Natural killer cell treated with Interleukin-12 subunit alpha and Interleukin-12 subunit beta and Interleukin-15 and Interleukin-18, amount 100 ng/mL, for 72 hours (primary cell): ENCODE results near the gene KCNQ5. TPM values are rescaled to one million over a fixed set of nuclear protein-coding genes. Genes with fewer than 3 reads are reported as not detected.
"Not testable (repeated sequence)": the region's sequence is repeated elsewhere in the genome, so short reads cannot be mapped to it uniquely, and the experiment has no call there.

Source experiments
- ATAC-seq, 2 donors: fragments of 150-1000 bp; cut with Tn5 transposase in 1 of 2; sonication (Bioruptor Pico), chemical (Tn5 transposase) in 1 of 2; 2 replicates each; pipeline ENCODE4 v1.10.0; 2021
- DNase-seq: peaks from one replicate; pipeline ENCODE4 v3.0.0; 2022; ENCODE audit warnings: low spot score
- H3K27ac Mint-ChIP-seq, 2 donors: 1 replicate in 1 of 2; 2 replicates in 1 of 2; pipeline ENCODE4 v1.8.0; 2022; ENCODE audit warnings: mixed read lengths in 2 of 2, mild to moderate bottlenecking in 1 of 2, moderate library complexity in 1 of 2
- H3K27me3 Mint-ChIP-seq, 2 donors: 1 replicate in 1 of 2; 2 replicates in 1 of 2; pipeline ENCODE4 v1.8.0; 2022; ENCODE audit warnings: mixed read lengths in 2 of 2
- H3K36me3 Mint-ChIP-seq: one replicate; pipeline ENCODE4 v1.8.0; 2022; ENCODE audit warnings: mixed read lengths
- H3K4me1 Mint-ChIP-seq, 2 donors: 1 replicate in 1 of 2; 2 replicates in 1 of 2; pipeline ENCODE4 v1.8.0; 2022; ENCODE audit warnings: low read depth in 2 of 2, mixed read lengths in 2 of 2, mild to moderate bottlenecking in 1 of 2
- H3K4me3 Mint-ChIP-seq: one replicate; pipeline ENCODE4 v1.8.0; 2022; ENCODE audit warnings: mixed read lengths
- H3K9me3 Mint-ChIP-seq: 2 replicates; pipeline ENCODE4 v1.8.0; 2022; ENCODE audit warnings: mixed read lengths
- total RNA-seq, 2 donors: library from RNA; stranded (reverse); gene quantifications; one replicate each; pipeline ENCODE4 v1.2.3, GENCODE V29; 2022

KCNQ5 gene
- total RNA-seq, 2 donors from 2014 or later: 3.8 to 13.3 TPM

- Mint-ChIP-seq H3K27ac (no peak overlapping the region), H3K36me3 (no peaks in the 10 kb centered on the region), H3K4me3 (no peak overlapping the region), H3K27me3 (peaks cover 3 to 9% of the 10 kb centered on the region in 2 donors), H3K4me1 (no peaks in the 10 kb centered on the region), H3K9me3 (no peaks in the 10 kb centered on the region)
- ATAC-seq (no peak), DNase-seq (no peak)
These were observed 585.5 kb downstream of the KCNQ5 start for GRCh38 chr6:73207221-73207837.

DNA sequence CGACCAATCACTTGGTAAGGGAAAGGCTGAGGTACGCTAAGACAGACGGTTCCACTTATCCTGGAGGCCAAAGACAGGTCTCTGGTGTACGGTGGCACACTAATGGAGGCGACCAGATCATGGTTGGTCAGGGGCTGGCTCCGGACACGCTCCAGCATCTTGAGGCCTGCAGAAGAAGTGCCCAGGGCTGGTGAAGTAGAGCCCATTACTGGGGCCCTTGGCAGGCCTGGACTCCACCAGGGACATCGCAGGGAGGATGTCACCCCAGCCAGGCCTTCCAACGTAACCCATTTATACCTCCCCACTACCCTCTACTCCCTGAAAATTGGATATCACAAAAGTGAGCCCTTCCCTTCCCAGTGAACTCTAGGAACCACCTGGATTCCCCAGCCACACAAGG is 587.3 kb downstream of the KCNQ5 start:
- no peaks in the 10 kb centered on the region for H3K36me3 Mint-ChIP-seq
- no peak for DNase-seq
- peaks cover 3 to 9% of the 10 kb centered on the region in 2 donors for H3K27me3 Mint-ChIP-seq
- ATAC-seq: peak in 1 of 2 donors; percentile 52
- no peak overlapping the region for H3K27ac Mint-ChIP-seq
- H3K9me3 Mint-ChIP-seq: no peaks in the 10 kb centered on the region
- no peaks in the 10 kb centered on the region for H3K4me1 Mint-ChIP-seq
- H3K4me3 Mint-ChIP-seq: no peak overlapping the region

- Mint-ChIP-seq H3K4me1 (no peaks in the 10 kb centered on the region), H3K36me3 (no peaks in the 10 kb centered on the region), H3K9me3 (no peaks in the 10 kb centered on the region), H3K27ac (no peak overlapping the region), H3K4me3 (no peak overlapping the region), H3K27me3 (peaks cover 0 to 8% of the 10 kb centered on the region in 2 donors)
- DNase-seq: no peak
- ATAC-seq: no peak
These were observed 595.0 kb downstream of the KCNQ5 start for GRCh38 chr6:73216859-73217258.

DNA sequence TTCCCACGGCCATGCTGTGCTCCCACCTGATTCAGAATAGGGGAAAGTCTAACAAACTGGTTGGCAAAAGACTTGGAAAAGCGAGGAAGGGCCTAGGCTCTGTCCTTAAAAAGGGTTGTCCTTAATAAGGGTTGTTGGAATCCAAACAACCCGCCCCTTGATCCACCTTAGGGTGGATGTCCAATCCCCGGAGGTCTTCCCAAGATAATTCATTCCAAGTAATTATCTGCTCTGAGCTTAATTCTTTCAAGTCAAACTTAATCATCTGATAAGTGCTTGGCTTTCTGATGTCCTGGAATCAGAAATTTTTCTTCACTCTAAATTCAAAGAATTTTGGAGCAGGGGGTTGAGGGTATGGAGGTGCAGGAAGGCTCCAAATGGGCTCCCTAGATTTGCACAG is 603.5 kb downstream of the KCNQ5 start, which contains the start of gene KHDC1L:
TSS of gene KHDC1L (minus strand) at position 101 of the 400 bp plus-strand sequence. CDS start at position 13, 88 bp downstream.
- H3K36me3 Mint-ChIP-seq: no peaks in the 10 kb centered on the region
- H3K27me3 Mint-ChIP-seq: no peaks in the 10 kb centered on the region
- no peak within 1 kb of the TSS for H3K27ac Mint-ChIP-seq
- no peaks in the 10 kb centered on the region for H3K4me1 Mint-ChIP-seq
- ATAC-seq (no peak), DNase-seq (no peak)
- no peaks in the 10 kb centered on the region for H3K9me3 Mint-ChIP-seq
- no peak within 1 kb of the TSS for H3K4me3 Mint-ChIP-seq

GRCh38 chr6:73227606-73228255 is 605.9 kb downstream of the KCNQ5 start:
- H3K27me3 Mint-ChIP-seq: no peaks in the 10 kb centered on the region
- H3K36me3 Mint-ChIP-seq: no peaks in the 10 kb centered on the region
- no peak for DNase-seq
- ATAC-seq: no peak
- no peak overlapping the region for H3K4me3 Mint-ChIP-seq
- H3K9me3 Mint-ChIP-seq: no peaks in the 10 kb centered on the region
- H3K4me1 Mint-ChIP-seq: no peaks in the 10 kb centered on the region
- no peak overlapping the region for H3K27ac Mint-ChIP-seq

DNA sequence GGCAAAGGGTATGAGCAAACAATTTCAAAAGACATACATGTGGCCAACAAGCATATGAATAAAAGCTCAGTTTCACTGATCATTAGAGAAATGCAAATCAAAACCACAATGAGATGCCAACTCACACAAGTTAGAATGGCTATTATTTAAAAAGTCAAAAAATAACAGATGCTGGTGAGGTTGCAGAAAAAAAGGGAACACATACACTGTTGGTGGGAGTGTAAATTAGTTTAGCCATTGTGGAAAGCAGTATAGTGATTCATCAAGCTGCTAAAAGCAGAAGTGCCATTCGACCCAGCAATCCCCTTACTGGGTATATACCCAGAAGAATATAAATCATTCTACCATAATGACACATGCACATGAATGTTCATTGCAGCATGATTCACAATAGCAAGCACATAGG is 610.1 kb downstream of the KCNQ5 start:
- Mint-ChIP-seq H3K27me3 (no peaks in the 10 kb centered on the region), H3K4me3 (no peak overlapping the region), H3K9me3 (no peaks in the 10 kb centered on the region), H3K36me3 (no peaks in the 10 kb centered on the region), H3K4me1 (no peaks in the 10 kb centered on the region), H3K27ac (no peak overlapping the region)
- no peak for ATAC-seq
- DNase-seq: no peak

GRCh38 chr6:73233048-73233447 is 611.2 kb downstream of the KCNQ5 start:
- H3K9me3 Mint-ChIP-seq: no peaks in the 10 kb centered on the region
- no peak overlapping the region for H3K4me3 Mint-ChIP-seq
- no peak for ATAC-seq
- DNase-seq: no peak
- no peaks in the 10 kb centered on the region for H3K4me1 Mint-ChIP-seq
- H3K36me3 Mint-ChIP-seq: no peaks in the 10 kb centered on the region
- H3K27me3 Mint-ChIP-seq: no peaks in the 10 kb centered on the region
- H3K27ac Mint-ChIP-seq: no peak overlapping the region

DNA sequence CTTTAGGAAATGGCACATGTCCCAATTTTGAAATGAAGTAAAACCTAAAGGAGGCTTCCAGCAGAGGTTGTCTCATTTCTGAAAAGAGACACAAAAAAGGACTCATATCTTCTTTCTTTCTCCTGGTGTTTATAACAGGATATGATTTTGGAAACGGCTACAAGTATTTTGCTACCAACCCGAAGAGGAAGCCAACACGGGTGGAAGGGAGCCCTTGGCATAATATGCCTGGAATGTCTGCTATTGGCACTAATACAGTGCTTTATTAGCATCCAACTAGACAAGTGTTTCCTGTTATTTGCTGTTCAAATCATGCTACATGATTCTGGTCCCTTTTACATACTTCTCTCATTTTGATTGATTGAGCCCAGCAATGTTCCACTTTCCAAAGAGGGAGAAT is 612.1 kb downstream of the KCNQ5 start:
- H3K27ac Mint-ChIP-seq, DNase-seq, H3K27me3 Mint-ChIP-seq, H3K36me3 Mint-ChIP-seq, H3K4me1 Mint-ChIP-seq, ATAC-seq, H3K4me3 Mint-ChIP-seq, H3K9me3 Mint-ChIP-seq: not testable (repeated sequence)

GRCh38 chr6:73234733-73235132 is 612.9 kb downstream of the KCNQ5 start:
- H3K27ac Mint-ChIP-seq: no peak overlapping the region
- DNase-seq (no peak), ATAC-seq (no peak)
- no peaks in the 10 kb centered on the region for H3K36me3 Mint-ChIP-seq
- H3K4me3 Mint-ChIP-seq: no peak overlapping the region
- H3K4me1 Mint-ChIP-seq: no peaks in the 10 kb centered on the region
- no peaks in the 10 kb centered on the region for H3K27me3 Mint-ChIP-seq
- H3K9me3 Mint-ChIP-seq: no peaks in the 10 kb centered on the region

- Mint-ChIP-seq H3K27ac (no peak overlapping the region), H3K4me3 (no peak overlapping the region), H3K4me1 (no peaks in the 10 kb centered on the region), H3K36me3 (no peaks in the 10 kb centered on the region), H3K27me3 (no peaks in the 10 kb centered on the region), H3K9me3 (no peaks in the 10 kb centered on the region)
- DNase-seq: no peak
- no peak for ATAC-seq
These were observed 614.4 kb downstream of the KCNQ5 start for GRCh38 chr6:73236144-73236750.

- DNase-seq (no peak), ATAC-seq (no peak)
- no peaks in the 10 kb centered on the region for H3K9me3 Mint-ChIP-seq
- no peak overlapping the region for H3K4me3 Mint-ChIP-seq
- no peaks in the 10 kb centered on the region for H3K4me1 Mint-ChIP-seq
- no peak overlapping the region for H3K27ac Mint-ChIP-seq
- no peaks in the 10 kb centered on the region for H3K36me3 Mint-ChIP-seq
- H3K27me3 Mint-ChIP-seq: peaks cover 0 to 7% of the 10 kb centered on the region in 2 donors
These were observed 618.9 kb downstream of the KCNQ5 start for GRCh38 chr6:73240730-73241129.

GRCh38 chr6:73242001-73242400 is 620.1 kb downstream of the KCNQ5 start:
- Mint-ChIP-seq H3K9me3 (no peaks in the 10 kb centered on the region), H3K4me1 (no peaks in the 10 kb centered on the region), H3K4me3 (no peak overlapping the region), H3K27ac (no peak overlapping the region), H3K27me3 (peaks cover 0 to 7% of the 10 kb centered on the region in 2 donors), H3K36me3 (no peaks in the 10 kb centered on the region)
- ATAC-seq (no peak), DNase-seq (no peak)
